Lower lobe of right lung (tissue), 2 donors: Measurements from ENCODE around the gene BOD1. TPM values are rescaled to one million over a fixed set of nuclear protein-coding genes. Genes with fewer than 3 reads are reported as not detected.

Experiments
- ATAC-seq, 2 donors: fragments of 200-7000 bp; cut with Tn5 transposase; one replicate each; pipeline ENCODE4 v1.9.1; 2020 to 2022; ENCODE audit warnings: mild to moderate bottlenecking in 2 of 2, moderate library complexity in 2 of 2
- DNase-seq: peaks from one replicate; pipeline ENCODE4 v3.0.0-alpha.2; 2020
- H3K27ac ChIP-seq: fragments of 200-600 bp; one replicate; pipeline ENCODE4 v1.8.0; 2022
- H3K27me3 ChIP-seq: fragments of 200-600 bp; one replicate; pipeline ENCODE4 v1.8.0; 2022; ENCODE audit warnings: low read depth
- H3K36me3 ChIP-seq: fragments of 200-600 bp; one replicate; pipeline ENCODE4 v1.8.0; 2022; ENCODE audit warnings: mild to moderate bottlenecking
- H3K4me1 ChIP-seq: fragments of 200-600 bp; one replicate; pipeline ENCODE4 v1.8.0; 2022
- H3K4me3 ChIP-seq: fragments of 200-600 bp; one replicate; pipeline ENCODE4 v1.8.0; 2022; ENCODE audit warnings: mild to moderate bottlenecking
- H3K9me3 ChIP-seq: fragments of 200-600 bp; one replicate; pipeline ENCODE4 v1.8.0; 2022
- CTCF ChIP-seq: fragments of 200-600 bp; IDR thresholded peaks from one replicate; pipeline ENCODE4 v1.8.0; 2022; ENCODE audit warnings: antibody characterized with exemption, mild to moderate bottlenecking
- intact Hi-C: fragments of 100-400 bp; cut with DNase I; formaldehyde crosslinking; loops from one replicate; pipeline ENCODE4 v1.11.0; 2022
- total RNA-seq: library from RNA; stranded (reverse); fragmentation: NEBNext Ultra II Directional; extraction: Animal tissue kit (Norgen Biotek cat#: 25700); gene quantifications from one replicate; pipeline ENCODE4 v1.2.1, GENCODE V29; 2021
- donor health status: DM: no; HTN: yes; CAD: no; lungs with severe emphysema.

Gene BOD1
- total RNA-seq, 1 donor from 2014 or later, result 35.0 TPM

GRCh38 chr5:173568703-173569102 is 47.7 kb downstream of the BOD1 start:
- no peak overlapping the region for H3K27ac ChIP-seq
- H3K4me1 ChIP-seq, result peaks cover 6% of the 10 kb centered on the region
- intact Hi-C loops, result no loop called here
- no peaks in the 10 kb centered on the region for H3K36me3 ChIP-seq
- ATAC-seq (no peak), DNase-seq (no peak)
- H3K9me3 ChIP-seq, result peaks cover 11% of the 10 kb centered on the region
- TF ChIP-seq CTCF, result no peak
- peaks cover 8% of the 10 kb centered on the region for H3K27me3 ChIP-seq
- no peak overlapping the region for H3K4me3 ChIP-seq

GRCh38 chr5:173568128-173568527 is 48.3 kb downstream of the BOD1 start:
- H3K4me1 ChIP-seq, result peaks cover 6% of the 10 kb centered on the region
- no peak for ATAC-seq
- intact Hi-C loops, result no loop called here
- no peak overlapping the region for H3K27ac ChIP-seq
- no peak for TF ChIP-seq CTCF
- H3K27me3 ChIP-seq, result peaks cover 8% of the 10 kb centered on the region
- peaks cover 11% of the 10 kb centered on the region for H3K9me3 ChIP-seq
- no peak for DNase-seq
- no peaks in the 10 kb centered on the region for H3K36me3 ChIP-seq
- no peak overlapping the region for H3K4me3 ChIP-seq

GRCh38 chr5:173567548-173567947 is 48.9 kb downstream of the BOD1 start:
- Histone ChIP-seq H3K4me3 (no peak overlapping the region), H3K27ac (no peak overlapping the region), H3K36me3 (no peaks in the 10 kb centered on the region), H3K4me1 (no peaks in the 10 kb centered on the region), H3K9me3 (peaks cover 11% of the 10 kb centered on the region), H3K27me3 (peaks cover 6% of the 10 kb centered on the region)
- intact Hi-C loops, result no loop called here
- ATAC-seq (no peak), DNase-seq (no peak)
- no peak for TF ChIP-seq CTCF

GRCh38 chr5:173565491-173566072 is 50.9 kb downstream of the BOD1 start:
- DNase-seq (no peak), ATAC-seq (no peak)
- peaks cover 3% of the 10 kb centered on the region for H3K27me3 ChIP-seq
- H3K4me3 ChIP-seq, result no peak overlapping the region
- H3K4me1 ChIP-seq, result no peaks in the 10 kb centered on the region
- no peaks in the 10 kb centered on the region for H3K36me3 ChIP-seq
- H3K27ac ChIP-seq, result no peak overlapping the region
- TF ChIP-seq CTCF, result no peak
- H3K9me3 ChIP-seq, result peaks cover 11% of the 10 kb centered on the region
- intact Hi-C loops, result no loop called here

- ATAC-seq (no peak), DNase-seq (no peak)
- intact Hi-C loops, result no loop called here
- no peak overlapping the region for H3K27ac ChIP-seq
- no peaks in the 10 kb centered on the region for H3K36me3 ChIP-seq
- H3K27me3 ChIP-seq, result peaks cover 7% of the 10 kb centered on the region
- H3K4me3 ChIP-seq, result no peak overlapping the region
- H3K4me1 ChIP-seq, result no peaks in the 10 kb centered on the region
- H3K9me3 ChIP-seq, result peaks cover 17% of the 10 kb centered on the region
- TF ChIP-seq CTCF, result no peak
These were observed 52.3 kb downstream of the BOD1 start for GRCh38 chr5:173564106-173564505.
